HG03097 (cell line): ENCODE results near the gene CARS2.

ENCODE experiments used
- ATAC-seq: cut with Tn5 transposase; IDR thresholded peaks from one replicate; pipeline ENCODE4 v1.9.1; 2021; ENCODE audit not compliant: unreplicated experiment, low FRiP score

Gene CARS2

DNA sequence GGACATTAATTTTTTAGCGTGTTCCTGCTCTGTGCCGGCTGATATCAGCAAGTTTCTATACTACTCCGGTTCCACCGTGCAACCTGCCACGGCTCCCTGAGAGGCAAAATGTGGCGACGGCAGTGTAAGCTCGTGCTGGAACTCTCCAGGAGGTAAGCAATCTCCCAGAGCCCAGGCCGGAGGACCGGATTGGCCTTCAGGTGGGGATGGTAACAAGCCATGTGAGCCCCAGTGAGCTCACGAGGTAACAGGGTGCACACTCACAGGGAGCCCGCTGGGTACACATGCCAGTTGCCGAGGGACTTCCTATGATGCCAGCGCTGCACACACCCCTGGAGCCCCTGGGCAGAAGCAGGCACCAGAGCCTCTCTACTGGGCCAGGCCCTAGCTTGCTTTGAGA is 52.1 kb downstream of the CARS2 start:
- no peak for ATAC-seq

DNA sequence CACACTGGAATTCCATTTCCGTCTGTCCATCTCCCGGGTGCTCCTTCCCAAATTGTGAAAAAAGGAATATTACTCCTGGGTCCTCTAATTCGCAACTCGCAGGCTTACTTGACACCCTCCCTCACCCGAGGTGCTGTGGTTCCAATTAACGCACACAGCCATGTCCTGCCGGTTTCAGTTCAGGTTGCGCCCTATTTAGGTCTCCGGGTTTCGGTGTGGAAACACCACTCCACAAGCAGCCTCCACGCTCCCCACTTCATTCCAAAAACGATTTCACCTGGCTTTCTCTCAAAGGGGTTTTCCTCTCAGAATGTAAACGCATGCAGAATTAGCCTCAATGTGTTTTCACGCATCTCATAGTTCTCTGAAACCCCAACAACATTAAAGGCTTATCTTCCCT is 52.6 kb downstream of the CARS2 start:
- no peak for ATAC-seq

DNA sequence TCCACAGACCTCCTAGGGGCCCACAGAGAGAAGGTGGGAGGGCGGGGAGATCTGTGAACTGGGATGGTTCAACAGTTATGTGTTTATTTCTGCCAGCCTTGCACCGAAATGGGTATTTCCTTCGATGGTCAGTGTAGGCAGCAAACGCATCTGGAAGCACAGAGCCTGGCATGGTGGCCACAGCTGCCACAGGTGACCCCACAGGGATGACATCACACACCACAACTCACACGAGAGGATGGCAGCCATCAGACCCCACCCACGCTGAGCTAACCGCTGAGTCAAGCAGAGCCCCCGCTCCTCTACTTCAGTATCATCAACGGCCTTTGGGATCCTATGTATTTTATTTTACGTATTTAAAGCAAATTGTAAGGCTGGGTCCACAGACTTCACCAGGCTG is 53.2 kb downstream of the CARS2 start:
- no peak for ATAC-seq

DNA sequence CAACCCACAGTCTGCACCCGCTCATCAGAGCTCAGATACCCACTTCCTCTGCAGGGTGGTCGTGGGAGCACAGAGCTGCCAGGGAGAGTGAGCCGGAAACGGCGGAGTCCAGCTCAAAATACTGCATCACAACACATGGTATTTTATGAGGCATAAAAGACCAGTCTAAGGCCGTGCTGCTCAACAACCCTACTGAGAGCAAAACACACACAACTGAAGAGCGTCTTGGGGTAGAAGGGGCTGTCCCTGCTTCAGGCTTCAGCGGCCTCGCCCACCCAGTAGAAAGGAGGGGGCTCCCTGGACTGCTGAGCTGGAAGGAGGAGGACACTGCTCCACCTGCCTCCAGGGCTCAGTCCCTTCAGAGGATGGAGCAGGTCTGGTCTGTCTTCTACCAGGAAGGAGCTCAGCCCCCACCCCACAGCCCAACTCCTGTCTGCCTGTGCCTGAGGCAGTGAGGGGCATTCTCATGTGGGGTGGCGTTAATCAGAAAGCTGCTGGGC is 53.6 kb downstream of the CARS2 start:
- no peak for ATAC-seq

DNA sequence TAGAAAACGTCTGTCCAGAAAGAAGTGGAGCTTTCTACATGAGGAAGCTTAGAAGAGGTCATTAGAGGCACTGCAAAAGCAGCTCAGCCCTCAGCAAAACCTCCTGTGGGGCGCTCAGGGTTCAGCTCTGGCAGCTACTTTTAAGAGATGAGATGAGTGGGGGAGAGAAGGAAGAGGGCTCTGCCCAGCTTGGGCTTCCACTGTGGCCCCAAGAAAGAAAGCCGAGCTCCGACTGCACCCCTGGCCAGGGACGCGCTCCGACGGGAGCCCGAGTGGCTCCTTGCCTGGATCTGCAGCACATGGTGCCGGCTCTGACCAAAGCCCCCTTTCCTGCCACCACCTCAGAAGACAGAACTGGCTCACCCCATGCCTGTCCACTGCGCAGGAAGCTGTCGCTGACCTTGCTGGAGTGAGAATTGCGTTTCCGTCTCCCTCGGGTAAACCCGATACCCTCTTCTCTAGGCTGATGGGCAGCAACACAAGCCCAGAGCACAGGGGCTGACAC is 54.1 kb downstream of the CARS2 start:
- ATAC-seq, result no peak

DNA sequence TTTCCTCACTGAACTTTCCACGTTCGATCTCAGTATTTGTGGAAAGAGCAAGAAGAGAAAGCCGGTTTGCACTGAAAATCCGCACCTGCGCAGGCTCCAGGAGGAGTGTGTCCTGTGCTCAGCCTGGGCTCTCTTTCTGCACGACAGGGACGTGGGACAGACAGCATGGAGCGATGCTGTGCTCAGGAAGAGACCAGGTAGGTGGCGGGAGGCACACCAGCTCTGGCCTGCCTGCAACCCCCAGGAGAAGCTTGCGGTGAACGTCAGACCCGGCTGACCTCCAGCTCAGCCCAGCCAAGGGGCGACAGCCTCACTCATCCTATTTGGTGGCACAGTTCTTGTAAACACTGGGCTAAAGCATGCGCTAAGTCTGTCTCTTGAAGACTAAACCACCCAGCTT is 54.6 kb downstream of the CARS2 start:
- ATAC-seq, result no peak

DNA sequence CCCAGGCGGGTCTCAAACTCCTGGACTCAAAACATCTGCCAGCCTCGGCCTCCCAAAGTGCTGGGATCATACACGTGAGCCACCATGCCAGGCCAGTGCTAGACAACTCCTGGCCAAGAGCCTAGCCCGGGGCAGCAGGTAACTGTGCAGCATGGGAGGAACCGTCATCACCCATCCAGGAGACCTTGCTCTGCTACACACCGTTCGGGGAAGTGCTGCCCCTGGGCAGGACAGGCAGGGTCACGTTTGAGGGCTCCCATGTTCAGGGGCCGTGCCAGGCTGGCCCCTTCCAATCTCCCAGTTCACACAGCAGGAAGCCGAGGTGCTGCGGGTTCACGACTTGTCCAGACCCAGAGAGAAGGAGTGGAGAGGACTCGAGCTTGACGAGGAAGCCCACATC is 55.5 kb downstream of the CARS2 start:
- no peak for ATAC-seq

DNA sequence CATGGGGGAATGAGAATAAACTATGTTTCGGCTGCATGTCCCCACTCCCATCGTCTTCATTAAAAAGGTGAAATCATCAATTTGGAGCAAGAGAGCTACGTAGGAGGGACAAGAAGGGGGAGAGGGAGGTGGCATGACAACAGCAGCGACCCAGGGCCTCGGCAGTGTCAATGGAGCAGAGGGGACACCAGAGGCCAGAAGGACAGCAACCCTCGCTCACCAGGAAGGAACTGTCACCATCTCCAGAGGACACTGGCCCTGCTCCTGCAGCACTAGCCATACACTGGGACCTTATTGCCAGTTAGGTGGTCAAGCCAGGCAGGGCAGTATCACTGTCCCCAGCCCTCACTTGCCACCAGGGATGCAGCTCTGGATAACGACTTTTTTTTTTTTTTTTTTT is 56.4 kb downstream of the CARS2 start:
- no peak for ATAC-seq

DNA sequence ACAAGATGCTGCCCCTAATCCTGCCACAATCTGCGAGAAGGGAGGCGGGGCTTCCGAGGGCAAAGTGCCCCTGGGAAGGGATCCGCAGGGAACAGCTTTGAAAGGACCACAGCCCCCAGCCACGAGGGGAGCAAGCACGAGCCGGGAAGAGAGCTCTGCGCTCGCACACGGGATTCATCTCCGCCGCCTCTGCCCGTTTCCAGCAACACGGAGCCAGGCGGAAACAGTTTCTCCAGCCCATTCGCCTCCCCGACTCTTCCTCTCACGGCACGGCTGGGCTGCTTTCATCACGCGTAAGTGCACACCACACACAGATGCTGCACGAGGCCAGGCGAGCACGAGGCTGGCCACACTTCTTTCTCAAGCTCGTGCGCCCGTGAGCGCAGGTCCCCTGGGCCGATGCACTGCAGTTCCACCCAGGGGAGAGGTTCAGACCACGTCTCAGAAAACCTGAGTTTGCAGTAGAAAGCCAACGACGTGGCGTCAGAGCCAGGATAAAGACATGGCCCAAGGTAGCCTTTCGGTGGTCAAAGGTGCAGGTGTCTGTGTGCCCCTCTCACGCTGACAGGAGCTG is 57.0 kb downstream of the CARS2 start:
- no peak for ATAC-seq

DNA sequence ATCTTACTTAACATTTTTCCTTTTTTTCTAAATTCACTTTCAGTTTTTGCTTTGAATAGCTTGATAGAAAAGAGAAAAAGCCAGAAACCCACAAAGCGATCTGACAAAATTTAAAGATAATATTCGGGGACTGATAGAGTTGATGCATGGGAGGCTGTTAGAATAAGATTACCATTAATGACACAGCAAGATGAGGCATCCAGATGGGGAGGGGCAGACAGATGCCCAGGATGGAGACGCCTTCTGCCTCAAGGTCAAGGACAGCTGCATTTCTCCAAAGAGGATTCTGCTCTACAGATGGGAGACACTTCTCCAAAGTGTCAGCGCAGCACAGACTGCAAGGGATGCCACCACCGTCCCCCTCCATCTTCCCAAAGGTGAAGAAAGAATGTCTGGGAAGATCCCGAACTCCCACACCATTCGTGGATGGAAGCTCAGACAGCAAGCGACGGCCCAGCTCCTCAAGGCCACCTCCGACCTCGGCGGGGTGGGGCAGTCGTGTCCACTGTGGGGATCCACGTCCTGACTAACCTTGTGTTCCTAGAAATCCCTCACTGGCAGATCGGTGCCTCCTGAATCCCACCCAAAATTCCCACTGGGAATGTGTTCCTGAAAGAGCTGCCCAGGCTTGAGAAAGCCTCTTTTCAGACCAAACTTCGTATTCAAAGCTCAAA is 57.6 kb downstream of the CARS2 start:
- ATAC-seq, result no peak

DNA sequence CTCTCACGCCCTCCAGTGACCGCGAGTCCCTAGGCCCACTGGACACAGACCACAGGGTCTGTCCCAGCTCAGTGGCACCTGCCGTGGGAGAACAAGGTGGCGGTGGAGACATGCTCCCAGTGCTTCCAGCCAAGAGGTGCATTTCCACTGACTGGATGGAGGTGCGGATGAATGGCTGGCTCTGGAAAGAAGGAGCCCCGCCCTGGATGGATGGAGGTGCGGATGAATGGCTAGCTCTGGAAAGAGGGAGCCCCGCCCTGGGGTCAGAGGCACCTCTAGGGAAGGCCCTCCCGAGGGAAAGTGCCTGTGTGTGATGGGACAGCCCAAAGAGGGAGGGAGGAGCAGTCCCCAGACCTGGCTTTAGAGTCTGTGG is 58.6 kb downstream of the CARS2 start:
- ATAC-seq, result no peak

DNA sequence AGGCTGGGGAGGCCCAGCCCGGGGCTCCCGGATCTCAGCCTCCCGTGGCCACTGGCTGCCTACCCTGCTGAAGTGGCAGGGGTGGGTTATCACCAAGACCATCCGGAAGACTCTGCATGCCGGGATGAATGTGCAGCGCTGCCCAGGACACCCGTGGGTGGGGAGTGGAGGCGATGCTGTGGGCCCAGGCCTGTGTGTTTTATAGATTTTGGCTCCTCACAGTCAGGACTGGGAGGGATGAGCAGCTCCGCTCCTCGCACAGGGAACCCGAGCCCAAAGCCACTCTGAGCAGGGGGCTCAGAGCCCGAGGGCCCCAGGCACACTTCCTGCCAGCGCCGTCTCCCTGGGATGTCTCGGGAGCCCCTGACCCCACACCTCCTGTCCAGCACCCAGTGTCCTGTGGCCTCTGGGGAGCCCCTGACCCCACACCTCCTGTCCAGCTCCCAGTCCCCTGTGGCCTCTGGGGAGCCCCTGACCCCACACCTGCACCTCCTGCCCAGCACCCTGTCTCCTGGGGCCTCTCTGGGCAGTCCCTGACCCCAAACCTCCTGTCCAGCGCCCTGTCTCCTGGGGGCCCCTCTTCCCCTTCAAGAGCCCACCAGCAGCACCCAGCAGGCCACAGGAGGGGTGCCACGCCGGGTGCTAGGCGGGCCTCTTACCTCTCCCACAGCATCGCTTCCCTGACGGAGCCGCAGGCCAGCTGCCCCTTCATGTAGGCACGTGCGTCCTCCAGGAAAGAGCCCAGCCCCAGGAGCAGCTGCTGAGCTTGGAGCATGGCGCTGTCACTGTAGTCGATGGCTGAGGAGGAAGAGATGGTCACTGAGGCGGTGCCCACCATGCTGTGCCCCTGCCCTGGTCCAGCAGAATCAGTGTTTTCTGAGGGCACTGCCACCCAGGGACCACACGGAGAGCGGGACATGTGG is 59.2 kb downstream of the CARS2 start:
- no peak for ATAC-seq

DNA sequence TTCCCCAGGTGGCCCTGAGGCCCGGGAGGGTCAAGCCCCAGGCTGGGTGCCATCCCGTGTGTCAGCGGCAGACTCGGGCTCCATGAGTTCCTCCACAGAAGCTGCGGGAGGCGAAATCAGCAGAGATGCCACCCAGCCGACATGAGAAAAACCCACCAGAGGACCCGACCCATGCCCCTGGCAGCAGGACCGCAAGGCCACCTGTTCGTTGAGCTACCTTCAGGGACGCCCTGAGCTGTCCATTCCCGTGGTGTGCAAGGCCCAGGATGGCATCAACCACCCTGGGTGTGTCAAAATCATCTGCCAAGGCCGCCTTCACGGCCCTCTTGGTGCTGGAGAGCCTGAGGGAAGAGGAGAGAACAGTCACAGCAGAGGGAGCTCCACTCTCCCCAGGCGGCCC is 60.2 kb downstream of the CARS2 start:
- no peak for ATAC-seq

DNA sequence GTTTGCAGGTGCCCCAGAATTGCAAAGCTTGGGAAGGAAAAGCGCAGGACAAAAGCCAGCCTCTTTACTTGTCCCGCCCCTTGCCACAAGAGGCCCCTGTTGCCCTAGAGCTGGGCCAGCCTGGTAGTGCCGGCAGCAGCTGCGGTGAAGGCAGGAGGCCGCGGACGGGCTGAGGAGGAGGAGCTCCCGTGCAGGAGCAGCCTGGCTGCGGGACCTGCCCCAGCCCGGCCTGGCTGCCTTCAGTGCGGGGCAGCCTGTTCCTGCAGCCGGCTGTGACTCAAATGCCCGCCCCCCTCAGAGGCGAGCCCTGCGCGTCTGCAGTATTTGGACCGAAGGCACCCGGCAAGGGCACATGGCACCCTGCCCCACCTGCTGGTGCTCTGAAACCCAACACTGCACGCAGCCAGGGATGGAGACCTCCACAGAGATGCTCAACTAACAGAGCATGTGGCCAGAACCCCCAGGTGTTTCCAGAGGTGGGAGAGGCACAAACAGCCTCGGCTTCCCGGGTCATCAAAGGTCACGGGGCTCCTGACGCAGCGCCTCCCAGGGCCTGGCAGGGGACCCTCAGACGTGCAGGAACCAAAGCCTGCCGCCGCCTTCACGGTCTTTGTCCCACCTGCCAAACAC is 60.9 kb downstream of the CARS2 start:
- peak; percentile 82 for ATAC-seq

DNA sequence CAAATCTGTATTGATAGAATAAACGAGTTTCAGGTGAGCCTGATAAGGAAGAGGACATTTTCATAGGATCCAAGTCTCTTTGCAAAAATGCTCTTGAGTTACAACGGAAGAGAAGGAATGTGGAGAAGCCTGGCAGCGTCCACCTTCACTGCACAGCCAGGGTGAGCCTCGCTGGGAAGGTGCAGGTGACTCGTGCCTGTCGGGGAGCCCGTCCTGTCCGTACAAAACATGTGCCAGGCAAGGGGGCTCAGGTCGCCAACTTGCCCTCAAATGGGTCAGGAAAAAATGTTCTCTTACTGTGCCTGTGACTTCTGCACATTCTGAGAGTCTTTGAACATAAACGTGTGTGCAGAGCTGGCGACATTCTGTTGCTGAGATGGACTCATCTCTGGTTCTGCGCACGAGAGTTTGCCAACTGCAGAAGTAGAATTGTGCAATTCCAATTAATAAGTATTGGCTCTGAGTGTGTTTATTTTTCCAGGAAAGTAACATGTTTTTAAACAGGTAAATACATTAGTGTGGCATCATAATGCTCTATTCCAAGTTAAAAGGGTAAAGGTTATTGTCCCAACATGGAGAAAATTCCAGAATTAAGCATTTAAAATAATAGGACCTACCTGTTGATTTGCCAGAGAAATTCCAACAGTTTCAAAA is 62.0 kb downstream of the CARS2 start:
- no peak for ATAC-seq

DNA sequence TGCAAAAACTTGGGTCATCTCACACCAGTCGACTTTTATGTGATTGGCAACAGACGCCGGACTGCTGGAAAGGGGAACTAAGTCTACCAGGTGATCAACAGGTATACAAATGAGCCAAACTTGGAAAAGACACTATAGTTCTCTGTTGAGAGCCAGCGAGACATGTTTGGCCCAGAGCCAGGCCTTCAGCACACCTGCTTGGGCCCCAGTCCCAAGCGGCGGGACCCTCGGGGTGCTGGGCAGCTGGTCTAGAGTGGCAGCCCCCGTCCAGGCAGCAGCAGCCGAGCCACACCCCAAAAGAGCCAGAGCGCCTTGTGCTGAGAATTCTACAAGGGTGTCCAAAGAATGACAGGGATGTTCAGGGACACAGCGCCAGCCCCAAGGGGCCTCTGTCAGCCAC is 62.6 kb downstream of the CARS2 start:
- ATAC-seq, result no peak

DNA sequence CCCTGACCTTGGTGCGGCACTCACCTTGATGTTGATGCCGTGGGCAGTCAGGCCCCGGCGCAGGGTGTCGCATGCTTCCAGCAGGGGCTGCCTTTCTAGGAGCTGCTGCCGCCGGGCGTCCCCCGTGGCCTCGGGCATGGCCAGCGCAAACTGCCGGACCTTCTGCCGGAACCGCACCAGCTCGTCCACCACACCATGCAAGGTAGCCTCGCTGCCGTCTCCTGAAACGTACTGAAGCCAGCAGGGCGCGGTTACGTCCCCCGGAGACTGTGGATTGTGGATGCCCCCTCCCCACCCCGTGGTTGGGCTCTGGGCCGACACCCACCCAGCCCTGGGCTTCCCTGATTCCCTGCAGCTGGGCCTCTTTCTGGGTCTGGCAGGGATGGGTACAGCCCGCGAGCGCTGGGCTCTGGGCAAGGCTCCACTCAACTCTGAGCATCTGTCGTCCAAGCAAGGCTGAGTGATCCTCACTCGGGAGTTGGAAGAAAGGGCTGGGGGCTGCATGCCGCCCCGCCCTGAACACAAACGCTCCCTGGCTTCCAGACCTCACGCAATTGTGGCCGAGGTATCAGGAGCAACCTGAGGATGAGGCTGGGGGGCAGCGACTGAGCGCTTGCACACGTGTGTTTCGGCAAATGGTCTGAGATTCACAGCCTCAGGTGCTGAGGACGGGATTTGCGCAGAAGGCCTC is 63.5 kb downstream of the CARS2 start:
- ATAC-seq, result no peak

DNA sequence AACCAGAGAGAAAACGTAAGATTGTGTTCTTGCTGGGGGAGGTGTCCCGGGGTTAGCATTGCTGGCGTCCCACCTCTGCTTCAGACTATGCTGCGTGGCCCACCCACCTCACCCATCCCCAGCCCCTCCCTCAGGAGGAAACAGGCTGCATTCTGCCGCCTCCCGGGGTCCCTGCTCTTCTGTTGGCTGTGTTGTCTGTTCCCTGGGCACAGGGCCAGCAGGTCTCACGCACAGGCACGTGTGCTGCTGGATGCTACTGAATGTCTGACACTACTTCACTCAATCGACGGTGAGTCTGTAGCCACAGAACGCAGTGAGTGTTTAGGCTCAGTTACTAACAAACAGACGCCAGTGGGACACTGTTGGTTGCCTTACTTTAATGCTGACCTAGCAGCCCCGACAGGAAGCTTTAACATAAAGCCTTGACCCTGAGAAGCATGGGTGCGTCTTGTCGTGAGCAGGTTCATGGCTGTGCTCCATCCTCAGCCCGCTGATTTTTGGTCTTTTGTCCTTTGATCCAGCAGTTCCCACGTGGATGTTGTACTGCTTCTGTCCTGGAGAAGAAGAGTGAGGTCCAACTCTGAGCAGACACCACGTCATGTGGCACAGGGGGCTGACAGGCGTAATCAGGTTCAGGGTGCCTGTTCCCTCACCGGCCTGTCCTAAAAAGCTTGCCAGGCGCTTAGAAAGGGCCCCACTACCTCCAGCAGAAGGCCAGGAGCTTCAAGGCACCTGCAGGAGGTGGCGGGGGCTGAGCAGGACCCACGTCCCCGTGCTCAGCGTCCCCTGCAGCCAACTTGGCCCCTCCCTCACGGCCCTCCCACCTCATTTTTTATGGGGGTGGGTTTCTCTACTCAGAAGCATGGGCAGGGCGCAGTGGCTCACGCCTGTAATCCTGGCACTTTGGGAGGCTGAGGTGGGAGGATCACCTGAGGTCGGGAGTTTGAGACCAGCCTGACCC is 64.6 kb downstream of the CARS2 start:
- ATAC-seq, result no peak

DNA sequence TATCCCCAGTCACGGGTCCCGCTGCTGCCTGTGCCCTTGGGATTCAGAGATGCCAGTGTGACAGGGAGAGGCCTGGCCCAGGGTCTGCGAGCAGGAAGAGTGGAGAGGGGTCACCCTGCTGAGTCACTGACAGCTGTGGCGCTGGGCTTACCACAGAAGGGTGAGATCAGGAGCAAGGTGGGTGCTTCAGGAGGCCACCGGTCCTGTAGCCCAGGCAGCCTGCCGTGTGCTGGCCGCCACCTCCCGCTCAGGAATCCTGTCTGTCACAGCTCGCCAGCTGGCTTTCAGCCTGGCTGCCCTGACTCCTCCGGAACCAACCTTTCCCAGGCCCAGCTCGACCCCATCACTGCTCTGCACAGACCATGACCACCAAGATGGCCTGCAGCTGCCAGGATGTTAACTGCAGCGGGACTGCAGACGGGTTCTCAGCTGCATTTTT is 65.3 kb downstream of the CARS2 start:
- no peak for ATAC-seq
